GM19351 (cell line): Measurements from ENCODE around the gene HOXD3.

Experiments used
- ATAC-seq: cut with Tn5 transposase; IDR thresholded peaks from one replicate; pipeline ENCODE4 v1.9.1; 2021; ENCODE audit warnings: mild to moderate bottlenecking, moderate library complexity; ENCODE audit not compliant: unreplicated experiment

Gene HOXD3

DNA sequence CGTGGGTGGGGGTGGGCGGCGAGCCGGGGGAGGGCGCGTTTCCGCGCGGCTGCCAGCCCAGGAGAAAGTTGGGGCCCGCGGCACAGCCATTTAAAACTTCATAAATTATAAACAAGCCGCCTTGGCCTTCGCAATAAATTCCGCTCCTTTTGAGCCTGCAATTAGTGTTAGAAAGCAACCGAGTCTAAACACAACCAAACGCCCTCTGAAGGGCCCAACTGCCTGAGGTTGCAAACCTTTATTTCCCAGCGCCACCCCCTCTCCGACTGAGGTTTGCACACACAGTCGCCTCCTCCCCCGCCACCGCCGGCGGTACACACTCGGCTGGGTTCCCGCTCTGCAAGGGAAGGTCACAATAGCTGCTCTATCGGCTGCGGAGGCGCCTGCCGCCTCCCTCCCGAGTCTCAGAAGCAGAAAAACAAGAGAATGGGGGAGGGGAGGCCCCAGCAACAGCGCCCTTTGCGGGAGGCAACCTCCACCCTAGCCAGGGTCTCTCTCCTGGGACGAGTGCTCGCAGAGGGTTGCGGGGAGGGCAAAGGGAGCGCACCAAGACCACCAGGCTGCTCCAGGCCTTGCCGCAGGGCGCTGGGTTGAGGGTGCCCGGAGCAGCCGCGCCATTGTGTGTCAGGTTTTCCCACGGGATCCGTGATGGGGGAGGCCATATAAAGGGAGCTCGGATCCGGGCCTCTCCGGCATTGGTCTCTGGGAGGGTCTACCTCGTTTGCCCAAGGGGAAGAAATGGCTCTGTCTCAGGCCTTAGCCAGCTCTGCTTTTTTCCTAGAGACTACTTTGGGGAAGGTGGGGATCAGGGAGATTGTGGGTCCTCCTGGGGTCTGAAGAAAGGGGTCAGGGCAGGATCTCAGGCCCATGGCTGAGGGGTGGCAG is 18.0 kb downstream of the HOXD3 start:
- ATAC-seq, result no peak

DNA sequence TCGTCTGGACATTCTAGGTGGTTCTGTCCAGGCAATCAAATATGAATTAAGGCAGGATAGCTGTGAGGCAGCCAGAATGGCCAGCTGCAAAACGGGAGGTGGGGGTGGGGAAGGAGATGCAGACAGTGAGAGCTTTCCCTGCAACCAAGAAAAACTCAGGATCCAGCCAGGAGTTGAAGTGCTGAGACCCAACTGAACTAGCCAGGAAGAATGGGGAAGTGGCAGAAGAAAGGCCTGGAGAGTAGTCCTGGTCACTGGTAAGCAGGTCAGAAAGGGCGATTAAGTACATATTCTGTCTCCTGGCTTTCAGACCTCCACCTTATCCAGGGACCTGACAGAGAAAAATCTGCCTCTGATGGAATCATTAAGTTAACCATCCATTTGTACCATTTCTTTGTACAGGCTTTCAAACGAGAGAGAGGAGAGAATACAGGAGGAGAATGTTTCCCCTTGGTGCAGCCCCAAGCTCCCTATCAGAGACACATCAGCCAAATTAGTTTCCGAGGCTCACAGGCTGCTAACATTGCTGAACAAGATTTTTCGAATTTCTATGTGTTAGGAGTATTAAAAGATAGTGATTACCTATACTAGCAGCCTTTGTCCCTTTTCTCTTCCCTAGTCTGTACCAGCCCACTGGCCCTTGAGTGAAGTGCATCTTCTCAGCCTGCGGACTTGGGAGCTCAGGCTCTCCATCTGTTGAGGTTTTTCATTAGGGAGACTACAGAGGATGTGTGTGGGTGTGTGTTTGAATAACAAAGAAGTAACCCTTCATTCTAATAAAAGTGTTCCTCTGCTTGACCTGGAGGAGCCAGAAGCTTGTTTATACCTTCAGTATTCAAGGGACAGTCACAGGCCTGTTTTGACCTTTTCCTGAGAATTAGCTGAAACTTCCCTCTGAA is 18.9 kb downstream of the HOXD3 start:
- no peak for ATAC-seq

DNA sequence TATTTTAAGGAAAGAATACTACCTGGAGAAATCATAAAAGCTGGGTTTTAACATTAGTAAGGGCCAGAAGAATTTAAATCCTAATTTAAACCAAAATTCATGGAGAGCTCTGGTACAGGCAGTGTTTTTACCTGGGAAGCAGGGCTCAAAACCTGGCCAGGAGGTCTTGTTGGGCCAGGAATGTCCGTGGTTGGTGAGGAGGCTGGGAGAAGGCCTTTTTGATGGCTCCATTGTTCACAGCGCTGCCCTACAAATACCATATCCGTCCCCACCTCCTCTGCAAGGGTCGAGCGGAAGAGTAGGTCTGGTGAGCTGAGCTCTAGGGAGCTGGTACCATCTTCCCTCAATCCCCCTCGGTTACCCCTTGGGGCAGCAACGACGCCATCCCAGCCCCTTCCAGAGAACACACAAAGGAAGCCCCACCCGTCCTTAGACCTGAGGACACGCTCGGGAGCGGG is 20.5 kb downstream of the HOXD3 start:
- ATAC-seq, result no peak

DNA sequence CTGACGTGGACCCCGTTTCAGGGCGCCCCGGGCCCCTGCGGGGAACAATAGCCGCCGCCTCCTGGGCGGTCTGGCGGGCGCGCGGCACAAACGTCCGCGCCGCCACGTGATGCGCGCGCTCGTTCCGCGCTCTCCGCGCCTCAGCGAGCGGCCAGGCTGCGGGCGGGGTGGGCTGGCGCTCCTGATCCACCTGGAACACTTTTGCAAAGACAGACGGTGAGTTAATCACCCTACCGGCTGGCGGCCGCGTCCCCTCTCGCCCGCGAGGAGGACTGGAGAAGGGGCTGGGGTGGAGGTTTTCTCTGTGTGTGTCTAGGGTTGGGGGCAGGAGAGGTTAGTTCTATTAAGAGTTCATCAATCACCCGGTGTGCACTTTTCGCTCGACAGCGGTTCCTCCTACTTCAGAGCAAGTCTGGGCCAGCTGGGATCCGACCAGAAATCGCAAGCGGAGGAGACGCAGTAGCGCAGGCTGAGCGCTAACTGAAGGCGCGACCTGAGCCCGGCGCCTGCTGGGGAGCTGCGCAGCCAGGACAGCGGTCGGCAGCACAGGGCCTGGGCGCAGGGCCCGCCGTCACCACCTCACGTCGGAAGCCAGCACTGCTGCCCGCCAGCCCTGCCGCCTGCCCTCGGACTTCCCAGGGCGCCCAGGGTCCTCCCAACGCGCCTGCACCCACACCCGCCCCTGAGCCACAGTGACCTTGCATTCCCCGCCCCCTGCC is 21.1 kb downstream of the HOXD3 start:
- peak; percentile 40 for ATAC-seq

DNA sequence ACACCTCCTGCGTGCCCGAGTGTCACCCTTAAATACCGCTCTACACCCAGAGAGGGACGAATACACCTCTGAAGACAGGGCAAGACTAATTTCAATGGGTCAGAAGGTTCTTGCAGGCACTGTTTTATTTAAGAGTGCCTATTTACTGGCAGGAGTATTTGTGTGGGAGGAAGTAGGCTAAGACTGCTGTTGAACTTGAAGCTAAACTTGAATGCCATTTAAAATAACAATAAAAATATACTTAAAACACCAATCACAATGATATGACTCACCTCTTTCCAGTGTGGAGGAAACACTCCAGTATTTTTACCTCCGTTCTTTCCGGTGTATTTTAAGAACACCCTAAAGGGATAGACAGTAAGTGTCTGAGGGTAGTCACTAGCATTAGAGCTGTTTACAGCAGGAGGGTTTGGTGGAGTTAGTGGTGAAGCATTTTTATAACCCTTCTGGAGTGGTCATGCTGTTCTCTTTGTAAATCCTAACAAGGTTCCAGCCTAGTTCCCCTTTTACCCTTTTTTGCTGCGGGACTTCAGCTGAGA is 21.7 kb downstream of the HOXD3 start:
- ATAC-seq, result peak; percentile 31

DNA sequence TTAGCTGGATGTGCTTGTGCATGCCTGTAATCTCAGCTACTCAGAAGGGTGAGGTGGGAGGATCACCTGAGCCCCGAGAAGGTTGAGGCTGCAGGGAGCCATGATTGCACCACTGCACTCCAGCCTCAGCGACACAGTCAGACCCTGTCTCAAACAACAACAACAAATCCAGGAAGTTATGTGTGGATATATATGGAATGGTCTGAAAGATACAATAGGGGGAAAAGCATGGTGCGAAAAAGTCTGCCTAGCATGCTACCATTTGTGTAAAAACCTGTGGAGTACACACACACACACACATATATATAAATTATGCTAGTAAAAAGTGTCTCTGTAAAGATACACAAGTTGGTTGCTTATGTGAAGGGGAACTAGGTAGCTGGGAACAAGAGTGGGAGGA is 24.4 kb downstream of the HOXD3 start:
- no peak for ATAC-seq

DNA sequence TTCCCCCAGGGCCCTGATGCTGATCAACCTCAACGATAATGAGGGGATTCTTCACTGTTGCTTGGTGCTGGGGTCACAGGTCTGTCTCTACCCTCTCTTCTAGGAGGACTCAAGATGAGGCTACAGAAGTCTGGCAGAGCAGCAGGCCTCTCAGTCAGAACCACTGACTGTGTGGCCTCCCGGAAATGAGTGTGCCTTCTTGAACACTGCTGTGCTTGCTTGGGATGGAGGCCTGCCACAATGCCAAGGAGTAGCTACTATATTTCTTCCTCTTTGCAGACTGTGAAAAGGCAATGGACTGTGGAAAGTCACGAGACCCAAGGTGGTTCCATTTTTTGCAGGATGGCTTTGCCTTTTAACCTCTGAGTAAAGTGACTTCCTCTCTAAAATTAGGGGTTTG is 25.6 kb downstream of the HOXD3 start:
- no peak for ATAC-seq

DNA sequence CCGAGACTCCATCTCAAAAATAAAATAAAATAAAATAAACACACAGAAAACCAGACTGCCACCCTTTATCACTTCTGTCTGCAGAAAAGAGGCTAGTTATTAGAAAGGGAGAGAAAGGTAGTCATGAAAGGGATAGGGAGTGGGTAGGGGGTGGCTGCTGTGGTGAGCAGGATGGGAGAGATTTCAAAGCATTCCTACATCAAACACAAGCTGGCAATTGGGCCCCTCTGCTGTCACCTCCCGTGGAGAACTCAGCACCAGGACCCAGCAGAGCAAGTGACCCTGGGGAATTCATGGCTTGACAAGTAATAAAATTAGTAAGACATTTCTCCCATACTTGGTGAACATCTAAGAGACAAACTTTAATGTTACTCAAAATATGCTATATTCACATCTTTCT is 27.6 kb downstream of the HOXD3 start:
- ATAC-seq, result no peak

DNA sequence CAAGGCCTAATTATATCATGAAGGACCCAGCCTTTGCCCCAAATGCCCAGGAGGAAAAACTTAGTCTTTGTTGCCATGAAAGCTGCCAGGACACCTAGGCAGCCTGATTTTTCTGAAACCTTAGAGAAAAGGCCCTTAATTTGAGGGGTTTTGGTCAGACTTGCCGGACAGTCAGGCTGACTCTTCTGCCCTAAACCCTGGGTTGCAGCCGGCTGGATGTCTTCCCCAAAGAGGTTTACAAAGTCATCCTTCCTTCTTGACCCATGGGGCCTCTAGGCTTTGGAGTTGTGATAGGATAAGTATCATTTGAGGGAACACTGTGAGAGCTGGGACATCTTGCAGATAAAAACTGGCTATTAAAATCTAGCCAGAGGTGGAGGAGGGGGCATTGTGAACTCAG is 28.9 kb downstream of the HOXD3 start:
- ATAC-seq, result no peak

DNA sequence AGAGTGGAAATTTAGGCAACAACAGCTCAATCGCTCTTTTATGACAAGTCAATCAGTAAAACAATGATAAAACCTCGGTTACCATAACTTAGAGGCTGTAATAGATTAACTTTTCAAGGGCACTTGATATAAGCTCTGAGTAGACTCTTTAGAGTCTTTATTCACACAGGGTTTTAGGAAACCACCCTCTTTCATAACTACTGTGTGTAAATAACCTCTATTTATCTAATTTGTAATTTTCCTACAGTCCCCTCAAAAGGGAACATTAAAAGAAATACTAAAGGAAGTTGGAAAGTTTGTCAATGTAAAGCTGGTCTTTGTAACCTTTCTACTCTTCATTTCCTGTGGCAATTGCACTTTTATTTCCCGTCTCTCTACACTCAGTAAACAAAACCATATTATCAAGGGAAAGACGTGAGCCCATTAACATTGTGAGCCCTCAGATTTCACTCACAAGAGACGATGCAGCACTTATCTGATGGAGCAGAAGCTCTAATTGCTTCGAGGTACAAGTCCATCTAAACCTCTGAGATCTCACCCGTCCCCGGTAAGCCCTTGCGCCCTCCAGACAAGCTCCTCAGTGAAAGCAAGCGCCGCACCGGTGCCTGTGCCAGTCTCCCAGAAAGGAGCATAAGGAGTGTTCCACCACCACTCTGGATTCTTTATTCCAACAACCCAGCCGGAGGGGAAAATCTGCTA is 30.2 kb downstream of the HOXD3 start:
- no peak for ATAC-seq

DNA sequence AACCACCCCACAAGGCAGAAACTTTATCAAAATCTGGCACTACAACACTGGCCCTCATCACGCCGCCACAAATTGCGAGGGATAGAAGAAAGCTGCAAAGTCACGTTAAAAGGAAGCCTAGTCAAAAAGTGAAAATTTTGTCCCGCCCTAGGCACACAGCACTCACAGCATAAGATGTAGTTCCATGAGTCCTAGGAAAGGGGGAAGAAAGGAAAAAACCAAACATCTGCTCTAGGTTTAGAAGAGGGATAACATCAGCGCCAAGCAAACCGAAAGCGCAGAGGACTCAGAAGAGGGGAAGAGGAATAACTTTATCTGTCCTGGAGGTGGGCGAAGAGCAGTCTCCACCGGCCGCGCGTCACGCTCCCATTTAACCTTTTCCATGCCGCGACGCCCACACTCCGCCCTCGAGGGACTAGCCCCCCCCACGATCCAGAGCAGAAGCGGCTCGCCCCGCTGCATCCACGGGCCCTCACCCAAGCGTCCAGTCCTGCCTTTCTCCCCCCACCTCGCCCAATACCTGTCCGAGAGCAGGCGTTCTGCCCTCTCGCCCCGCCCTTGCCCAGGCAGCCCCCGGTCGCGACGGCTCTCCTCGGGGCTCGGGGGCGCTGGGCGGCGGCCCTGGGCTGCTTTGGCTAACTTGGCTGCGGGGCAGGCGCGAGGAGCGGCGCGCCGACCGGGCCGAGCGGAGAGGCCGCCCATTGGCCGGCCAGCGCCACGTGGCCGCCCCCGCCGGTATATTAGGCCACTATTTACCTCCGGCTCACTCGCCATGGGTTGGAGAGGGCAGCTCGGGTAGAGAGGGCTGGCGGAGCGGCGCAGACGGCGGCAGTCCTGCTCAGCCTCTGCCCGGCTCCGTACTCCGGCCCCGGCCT is 31.0 kb downstream of the HOXD3 start, which contains the start of gene HOXD1:
TSS of gene HOXD1 (plus strand) at position 770 of the 875 bp plus-strand sequence. CDS start 134 bp downstream, outside the sequence.
- ATAC-seq, result peak; percentile 62

DNA sequence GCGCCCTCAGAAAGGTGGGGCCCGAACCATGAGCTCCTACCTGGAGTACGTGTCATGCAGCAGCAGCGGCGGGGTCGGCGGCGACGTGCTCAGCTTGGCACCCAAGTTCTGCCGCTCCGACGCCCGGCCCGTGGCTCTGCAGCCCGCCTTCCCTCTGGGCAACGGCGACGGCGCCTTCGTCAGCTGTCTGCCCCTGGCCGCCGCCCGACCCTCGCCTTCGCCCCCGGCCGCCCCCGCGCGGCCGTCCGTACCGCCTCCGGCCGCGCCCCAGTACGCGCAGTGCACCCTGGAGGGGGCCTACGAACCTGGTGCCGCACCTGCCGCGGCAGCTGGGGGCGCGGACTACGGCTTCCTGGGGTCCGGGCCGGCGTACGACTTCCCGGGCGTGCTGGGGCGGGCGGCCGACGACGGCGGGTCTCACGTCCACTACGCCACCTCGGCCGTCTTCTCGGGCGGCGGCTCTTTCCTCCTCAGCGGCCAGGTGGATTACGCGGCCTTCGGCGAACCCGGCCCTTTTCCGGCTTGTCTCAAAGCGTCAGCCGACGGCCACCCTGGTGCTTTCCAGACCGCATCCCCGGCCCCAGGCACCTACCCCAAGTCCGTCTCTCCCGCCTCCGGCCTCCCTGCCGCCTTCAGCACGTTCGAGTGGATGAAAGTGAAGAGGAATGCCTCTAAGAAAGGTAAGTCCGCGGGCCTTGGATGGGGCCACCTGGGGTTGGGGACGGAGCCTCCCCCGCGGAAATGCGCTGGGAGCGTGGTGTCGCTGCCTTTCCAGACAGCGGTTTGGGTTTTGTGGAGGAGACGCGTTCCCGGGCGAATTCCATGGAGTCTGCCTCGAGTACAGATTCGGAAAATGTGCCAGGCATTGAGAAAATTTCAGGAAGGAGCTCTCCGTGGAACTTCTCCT is 31.9 kb downstream of the HOXD3 start:
- ATAC-seq, result no peak

DNA sequence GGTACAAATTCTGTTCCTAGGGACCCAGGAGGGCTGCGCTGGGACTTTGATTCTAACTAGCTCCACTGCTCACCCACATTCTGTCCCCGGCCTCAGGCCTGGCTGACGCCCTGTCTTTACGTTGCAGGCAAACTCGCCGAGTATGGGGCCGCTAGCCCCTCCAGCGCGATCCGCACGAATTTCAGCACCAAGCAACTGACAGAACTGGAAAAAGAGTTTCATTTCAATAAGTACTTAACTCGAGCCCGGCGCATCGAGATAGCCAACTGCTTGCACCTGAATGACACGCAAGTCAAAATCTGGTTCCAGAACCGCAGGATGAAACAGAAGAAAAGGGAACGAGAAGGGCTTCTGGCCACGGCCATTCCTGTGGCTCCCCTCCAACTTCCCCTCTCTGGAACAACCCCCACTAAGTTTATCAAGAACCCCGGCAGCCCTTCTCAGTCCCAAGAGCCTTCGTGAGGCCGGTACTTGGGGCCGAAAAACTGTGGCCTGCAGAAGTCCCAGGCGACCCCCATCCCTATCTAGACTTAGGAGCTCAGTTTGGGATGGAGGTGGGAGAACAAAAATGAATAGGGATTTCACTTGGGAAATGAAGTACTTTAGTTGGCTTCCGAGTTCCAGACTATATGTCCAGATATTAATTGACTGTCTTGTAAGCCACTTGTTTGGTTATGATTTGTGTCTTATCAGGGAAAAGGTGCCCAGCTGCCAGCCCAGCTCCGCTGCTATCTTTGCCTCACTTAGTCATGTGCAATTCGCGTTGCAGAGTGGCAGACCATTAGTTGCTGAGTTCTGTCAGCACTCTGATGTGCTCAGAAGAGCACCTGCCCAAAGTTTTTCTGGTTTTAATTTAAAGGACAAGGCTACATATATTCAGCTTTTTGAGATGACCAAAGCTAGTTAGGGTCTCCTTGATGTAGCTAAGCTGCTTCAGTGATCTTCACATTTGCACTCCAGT is 32.9 kb downstream of the HOXD3 start:
- no peak for ATAC-seq

DNA sequence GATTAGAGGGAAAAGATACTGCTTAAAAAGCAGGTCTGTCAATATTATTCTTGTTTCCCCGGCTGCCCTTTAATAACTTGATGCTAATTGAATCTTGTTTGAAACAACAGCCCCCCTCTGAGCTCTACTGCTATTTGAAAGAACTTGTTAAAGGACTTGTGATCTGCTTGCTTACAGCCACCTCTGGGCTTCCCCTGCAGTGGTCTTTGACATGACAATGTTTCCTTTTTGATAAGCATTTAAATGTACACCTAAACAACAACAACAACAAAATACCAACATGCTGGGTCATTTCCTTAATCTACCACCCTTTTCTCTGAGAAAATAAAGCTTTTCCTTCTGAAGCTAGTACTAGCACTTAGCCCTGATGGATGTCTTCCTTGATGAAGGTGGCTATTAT is 35.2 kb downstream of the HOXD3 start:
- ATAC-seq, result no peak

DNA sequence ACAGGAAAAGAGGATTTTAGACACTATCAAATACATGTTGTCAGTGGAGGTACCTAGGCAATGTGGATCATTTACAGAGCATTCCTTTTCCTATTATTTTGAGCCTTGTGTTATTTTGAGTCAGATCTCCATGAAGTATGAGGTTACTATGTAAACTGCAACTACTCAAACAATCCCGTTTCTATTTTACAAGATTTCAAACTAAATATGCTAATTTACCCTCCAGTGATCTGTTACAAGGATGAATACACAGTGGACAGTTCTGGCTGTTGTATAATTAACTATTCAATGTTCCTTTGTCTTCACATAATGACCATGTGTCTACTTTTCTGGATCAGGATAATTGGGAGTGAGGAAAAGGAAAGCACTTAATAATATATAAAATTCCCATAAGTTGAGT is 35.9 kb downstream of the HOXD3 start:
- ATAC-seq, result no peak

DNA sequence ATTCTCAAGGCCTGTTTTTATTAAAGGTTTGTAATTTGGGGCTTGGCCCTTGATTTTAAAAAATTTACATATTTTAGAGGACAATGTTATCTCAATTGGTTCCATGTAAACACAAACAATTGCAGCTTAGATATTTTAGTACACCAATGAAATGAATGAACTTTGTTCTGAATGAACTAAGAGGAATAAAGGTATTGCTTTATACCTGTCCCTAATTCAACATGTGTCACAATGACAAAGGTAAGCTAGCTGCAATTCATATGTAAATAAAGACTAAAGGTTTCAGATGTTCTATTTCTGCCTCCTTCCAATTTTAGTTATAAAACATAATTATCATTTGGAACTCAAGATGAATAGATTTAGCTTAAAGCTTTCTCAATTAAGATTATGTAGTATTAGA is 42.8 kb downstream of the HOXD3 start:
- no peak for ATAC-seq

DNA sequence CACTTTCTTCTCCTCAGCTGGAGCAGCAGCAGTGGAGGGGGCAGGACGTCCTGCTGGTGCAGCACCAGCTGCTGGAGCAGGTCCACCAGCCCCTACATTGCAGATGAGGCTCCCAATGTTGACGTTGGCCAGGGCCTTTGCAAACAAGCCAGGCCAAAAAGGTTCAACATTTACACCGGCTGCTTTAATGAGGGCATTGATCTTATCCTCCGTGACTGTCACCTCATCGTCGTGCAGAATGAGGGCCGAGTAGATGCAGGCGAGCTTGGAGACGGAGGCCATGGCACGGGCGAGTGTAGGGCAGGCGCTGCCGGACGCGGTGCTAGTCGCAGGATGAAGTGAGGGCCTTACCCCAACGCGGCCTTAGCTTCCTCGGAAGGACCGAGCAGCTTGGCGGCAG is 43.9 kb downstream of the HOXD3 start:
- ATAC-seq, result no peak
